Measurements from ENCODE around the gene VSX1.

VSX1 gene

DNA sequence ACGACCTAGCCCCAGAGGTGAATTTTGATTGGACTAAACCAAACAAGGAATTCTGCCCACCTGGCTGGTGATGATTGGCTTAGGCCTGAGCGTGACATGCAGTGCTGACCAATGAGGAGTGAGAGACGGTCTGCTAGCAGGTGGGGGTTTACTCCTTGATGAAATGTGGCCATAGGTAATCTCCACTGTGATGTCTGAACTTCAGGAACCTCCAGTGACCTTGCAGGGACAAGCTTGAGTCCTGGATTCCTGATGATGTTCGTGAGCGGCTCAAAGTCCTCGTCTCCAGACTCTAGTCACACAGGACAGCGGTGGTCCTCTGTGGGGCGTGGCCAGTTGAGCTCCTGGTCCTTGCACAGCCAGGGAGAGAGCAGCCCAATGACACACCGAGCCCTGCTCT, 8.4 kb downstream of the VSX1 start:
- H3K27me3 ChIP-seq (ENCODE audit: insufficient read depth, low read depth): no peaks in the 10 kb centered on the region
- TF ChIP-seq, protein P1, sequence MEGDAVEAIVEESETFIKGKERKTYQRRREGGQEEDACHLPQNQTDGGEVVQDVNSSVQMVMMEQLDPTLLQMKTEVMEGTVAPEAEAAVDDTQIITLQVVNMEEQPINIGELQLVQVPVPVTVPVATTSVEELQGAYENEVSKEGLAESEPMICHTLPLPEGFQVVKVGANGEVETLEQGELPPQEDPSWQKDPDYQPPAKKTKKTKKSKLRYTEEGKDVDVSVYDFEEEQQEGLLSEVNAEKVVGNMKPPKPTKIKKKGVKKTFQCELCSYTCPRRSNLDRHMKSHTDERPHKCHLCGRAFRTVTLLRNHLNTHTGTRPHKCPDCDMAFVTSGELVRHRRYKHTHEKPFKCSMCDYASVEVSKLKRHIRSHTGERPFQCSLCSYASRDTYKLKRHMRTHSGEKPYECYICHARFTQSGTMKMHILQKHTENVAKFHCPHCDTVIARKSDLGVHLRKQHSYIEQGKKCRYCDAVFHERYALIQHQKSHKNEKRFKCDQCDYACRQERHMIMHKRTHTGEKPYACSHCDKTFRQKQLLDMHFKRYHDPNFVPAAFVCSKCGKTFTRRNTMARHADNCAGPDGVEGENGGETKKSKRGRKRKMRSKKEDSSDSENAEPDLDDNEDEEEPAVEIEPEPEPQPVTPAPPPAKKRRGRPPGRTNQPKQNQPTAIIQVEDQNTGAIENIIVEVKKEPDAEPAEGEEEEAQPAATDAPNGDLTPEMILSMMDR (conservative IDR thresholded peaks at IDR 0.05; ENCODE audit: low read depth, low read length): no peak
- H3K79me2 ChIP-seq (ENCODE audit: insufficient read depth, low read depth): no peaks in the 10 kb centered on the region
- H3K27ac ChIP-seq: no peak overlapping the region
- no peak overlapping the region for H3K4me2 ChIP-seq
- H3K4me3 ChIP-seq (IDR thresholded peaks at IDR 0.05; ENCODE audit: insufficient read depth, low read depth, low read length): no peak overlapping the region
- H3K36me3 ChIP-seq (ENCODE audit: insufficient read depth): no peaks in the 10 kb centered on the region
- no peak overlapping the region for H3K9ac ChIP-seq
- H3K4me1 ChIP-seq (ENCODE audit: low read depth, poor library complexity, severe bottlenecking): peaks cover 16% of the 10 kb centered on the region
- no peak overlapping the region for H2AFZ ChIP-seq (ENCODE audit: low read depth)
- no peaks in the 10 kb centered on the region for H4K20me1 ChIP-seq (ENCODE audit: insufficient read depth)

DNA sequence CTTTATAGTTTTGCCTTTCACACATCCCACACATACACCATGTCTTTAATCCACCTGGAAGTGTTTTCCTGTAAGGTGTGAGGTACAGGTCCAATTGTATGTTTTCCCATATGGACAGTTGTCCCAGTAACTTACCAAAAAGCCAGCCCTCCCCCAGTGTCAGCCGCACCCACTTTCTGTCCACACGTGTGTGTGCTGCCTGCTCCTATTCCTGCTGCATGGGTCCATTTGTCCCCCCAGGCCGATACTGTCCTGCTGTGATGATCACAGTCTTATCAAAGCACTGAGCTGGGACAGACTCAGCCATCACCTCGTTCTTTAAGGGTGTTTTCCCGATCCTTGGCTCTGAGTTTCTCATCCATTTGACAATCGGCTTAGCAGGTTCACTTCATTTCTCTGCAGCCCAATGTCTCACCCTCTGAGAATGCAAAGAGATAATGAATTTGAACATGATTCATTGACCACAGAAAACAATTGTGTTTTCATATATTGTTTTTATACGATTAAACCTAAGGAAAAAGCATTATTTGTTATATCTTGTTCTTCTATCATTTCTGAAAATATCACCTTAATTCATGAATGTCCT, 9.6 kb downstream of the VSX1 start:
- Histone ChIP-seq H3K4me1 (ENCODE audit: low read depth, poor library complexity, severe bottlenecking) (peaks cover 16% of the 10 kb centered on the region), H3K27me3 (ENCODE audit: insufficient read depth, low read depth) (no peaks in the 10 kb centered on the region), H3K27ac (no peak overlapping the region), H4K20me1 (ENCODE audit: insufficient read depth) (no peaks in the 10 kb centered on the region), H3K9ac (no peak overlapping the region), H3K4me2 (no peak overlapping the region), H3K4me3 (IDR thresholded peaks at IDR 0.05; ENCODE audit: insufficient read depth, low read depth, low read length) (no peak overlapping the region), H3K79me2 (ENCODE audit: insufficient read depth, low read depth) (no peaks in the 10 kb centered on the region), H2AFZ (ENCODE audit: low read depth) (no peak overlapping the region), H3K36me3 (ENCODE audit: insufficient read depth) (no peaks in the 10 kb centered on the region)
- TF ChIP-seq, protein P1 (conservative IDR thresholded peaks at IDR 0.05; ENCODE audit: low read depth, low read length): no peak

DNA sequence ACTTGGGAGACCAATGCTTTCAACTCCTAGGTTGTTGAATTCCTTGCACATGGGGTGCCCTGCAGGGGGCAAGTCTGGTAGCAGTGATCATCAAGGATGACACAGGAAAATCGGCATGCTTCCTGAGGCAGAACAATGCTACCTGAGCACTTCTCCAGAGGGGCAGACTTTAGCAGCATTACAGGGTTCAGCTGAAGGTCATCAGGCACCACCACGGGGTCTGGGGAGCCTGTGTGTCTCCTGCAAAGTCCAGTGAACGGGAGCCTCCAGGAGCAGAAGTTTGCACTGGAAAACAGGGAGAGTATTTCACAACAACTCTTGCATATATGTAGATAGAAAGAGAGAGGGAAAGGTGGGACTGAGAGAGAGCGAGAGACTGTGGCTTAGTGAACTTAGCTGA, 10.2 kb downstream of the VSX1 start:
- no peak overlapping the region for H3K4me2 ChIP-seq
- no peaks in the 10 kb centered on the region for H4K20me1 ChIP-seq (ENCODE audit: insufficient read depth)
- H3K79me2 ChIP-seq (ENCODE audit: insufficient read depth, low read depth): no peaks in the 10 kb centered on the region
- TF ChIP-seq, protein P1 (conservative IDR thresholded peaks at IDR 0.05; ENCODE audit: low read depth, low read length): no peak
- no peaks in the 10 kb centered on the region for H3K36me3 ChIP-seq (ENCODE audit: insufficient read depth)
- H3K27ac ChIP-seq: no peak overlapping the region
- H2AFZ ChIP-seq (ENCODE audit: low read depth): no peak overlapping the region
- peaks cover 10% of the 10 kb centered on the region for H3K4me1 ChIP-seq (ENCODE audit: low read depth, poor library complexity, severe bottlenecking)
- H3K27me3 ChIP-seq (ENCODE audit: insufficient read depth, low read depth): no peaks in the 10 kb centered on the region
- no peak overlapping the region for H3K4me3 ChIP-seq (IDR thresholded peaks at IDR 0.05; ENCODE audit: insufficient read depth, low read depth, low read length)
- H3K9ac ChIP-seq: no peak overlapping the region

DNA sequence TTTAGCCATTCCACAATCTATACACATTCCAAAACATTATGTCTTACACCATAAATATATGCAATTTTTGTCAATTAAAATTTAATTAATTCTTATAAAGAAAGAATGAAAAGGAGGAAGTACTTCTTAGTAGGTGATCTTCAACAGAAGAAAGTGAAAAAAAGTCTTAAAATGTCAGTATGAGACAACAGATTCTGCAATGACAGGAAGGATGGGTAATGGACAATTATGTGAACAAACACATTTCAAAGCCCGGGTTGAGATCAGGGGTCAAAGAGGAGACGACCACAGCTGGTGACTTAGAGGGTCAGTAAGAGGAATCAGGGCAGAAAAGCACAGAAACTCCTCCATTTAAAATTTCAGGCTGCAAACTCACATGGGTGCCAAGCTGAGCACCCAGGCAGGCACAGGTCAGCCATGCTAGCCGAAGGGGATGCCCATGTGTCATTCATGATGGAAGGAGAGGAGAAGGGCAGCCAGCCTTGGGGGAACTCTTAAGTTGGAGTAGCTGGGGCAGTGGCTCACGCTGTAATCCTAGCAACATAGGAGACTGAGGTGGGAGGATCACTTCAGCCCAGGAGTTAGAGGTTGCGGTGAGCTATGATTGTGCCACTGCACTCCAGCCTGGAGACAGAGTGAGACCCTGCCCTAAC, 11.0 kb downstream of the VSX1 start:
- Histone ChIP-seq H3K4me3 (IDR thresholded peaks at IDR 0.05; ENCODE audit: insufficient read depth, low read depth, low read length) (no peak overlapping the region), H3K4me1 (ENCODE audit: low read depth, poor library complexity, severe bottlenecking) (peaks cover 2% of the 10 kb centered on the region), H3K36me3 (ENCODE audit: insufficient read depth) (no peaks in the 10 kb centered on the region), H2AFZ (ENCODE audit: low read depth) (no peak overlapping the region), H4K20me1 (ENCODE audit: insufficient read depth) (no peaks in the 10 kb centered on the region), H3K79me2 (ENCODE audit: insufficient read depth, low read depth) (no peaks in the 10 kb centered on the region), H3K9ac (no peak overlapping the region), H3K4me2 (no peak overlapping the region), H3K27me3 (ENCODE audit: insufficient read depth, low read depth) (no peaks in the 10 kb centered on the region), H3K27ac (no peak overlapping the region)
- TF ChIP-seq, protein P1 (conservative IDR thresholded peaks at IDR 0.05; ENCODE audit: low read depth, low read length): no peak
